GM19324 (cell line): ENCODE measurements around the gene CD207.

Experiments
- ATAC-seq: cut with Tn5 transposase; IDR thresholded peaks from one replicate; pipeline ENCODE4 v1.9.1; 2021; ENCODE audit warnings: mild to moderate bottlenecking, moderate library complexity; ENCODE audit not compliant: unreplicated experiment, low FRiP score

CD207 gene

DNA sequence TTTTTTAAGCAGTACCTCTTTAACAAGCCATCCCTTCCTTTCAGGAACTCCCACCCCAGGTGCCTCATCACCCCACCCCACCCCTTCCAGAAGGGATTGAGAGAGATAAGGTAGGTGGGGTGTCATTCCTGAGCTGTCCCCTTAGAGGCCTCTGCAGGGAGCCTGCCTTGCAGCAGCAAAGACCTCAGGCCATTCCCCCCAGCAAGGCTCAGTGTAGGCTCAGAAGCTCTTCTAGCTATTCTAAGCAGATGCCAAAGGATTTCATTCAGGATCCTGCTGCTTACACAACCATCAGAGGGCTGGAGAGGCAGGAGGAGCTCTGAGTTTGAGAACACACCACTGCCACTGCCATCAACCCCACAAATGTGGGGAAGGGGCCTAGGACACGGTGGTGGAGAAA lies 39.4 kb downstream of the CD207 start:
- ATAC-seq = no peak

DNA sequence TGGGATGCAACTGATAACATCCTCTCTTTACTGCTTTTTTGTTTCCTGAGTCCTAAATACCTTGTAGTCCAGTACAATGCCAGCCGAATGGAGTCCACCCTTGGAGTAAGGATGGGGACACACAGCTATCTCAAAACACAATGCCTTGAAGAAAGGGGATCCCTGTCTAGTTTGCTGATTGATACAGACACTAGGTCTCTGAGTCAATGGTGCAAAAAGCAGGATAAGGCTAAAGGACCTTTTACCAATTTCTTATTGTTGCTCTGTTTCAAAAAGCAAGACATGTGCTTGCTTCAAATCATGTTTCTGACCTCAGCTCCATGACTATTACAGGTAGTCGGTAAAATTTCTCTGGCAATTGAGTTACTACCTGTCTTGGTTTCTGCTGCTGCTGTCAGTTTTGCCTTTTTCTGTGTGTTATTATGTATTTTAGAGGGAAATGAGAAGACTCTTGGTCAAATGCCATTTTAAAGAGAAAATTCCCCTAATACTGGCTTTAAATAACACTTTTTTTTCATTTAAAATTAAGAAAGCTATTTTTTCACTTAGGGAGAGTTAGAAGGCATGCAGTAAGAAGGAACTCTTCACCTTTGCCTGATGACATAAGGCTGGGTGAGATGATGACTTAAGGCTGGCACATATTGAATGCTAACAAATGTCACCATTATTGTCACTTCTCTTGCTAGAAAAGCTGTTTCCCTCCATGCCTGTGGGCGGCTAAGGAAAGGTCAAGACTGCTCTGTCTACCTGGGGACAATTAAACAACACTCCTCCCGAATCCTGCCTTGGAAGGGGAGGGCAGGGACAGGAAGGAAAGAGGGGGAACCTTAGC lies 40.2 kb downstream of the CD207 start:
- no peak for ATAC-seq

DNA sequence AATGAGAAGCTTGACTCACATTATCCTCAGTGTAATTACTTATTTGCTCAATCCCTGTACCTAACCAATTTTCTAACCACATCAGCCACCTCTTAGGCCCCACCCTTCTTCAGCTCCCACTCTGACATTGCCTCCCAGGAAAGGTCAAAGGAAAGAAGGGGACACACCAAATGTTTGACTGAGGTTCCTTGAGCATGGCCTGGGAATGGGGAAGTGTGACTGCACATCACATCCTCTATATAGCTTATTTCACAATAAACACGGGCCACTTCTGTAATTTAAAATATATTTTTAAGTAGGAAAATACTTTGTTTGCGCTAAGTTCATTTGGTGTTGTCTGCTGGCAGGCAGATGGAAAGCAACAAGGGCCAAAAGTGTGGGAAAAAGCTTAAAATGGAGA lies 42.2 kb downstream of the CD207 start:
- no peak for ATAC-seq

DNA sequence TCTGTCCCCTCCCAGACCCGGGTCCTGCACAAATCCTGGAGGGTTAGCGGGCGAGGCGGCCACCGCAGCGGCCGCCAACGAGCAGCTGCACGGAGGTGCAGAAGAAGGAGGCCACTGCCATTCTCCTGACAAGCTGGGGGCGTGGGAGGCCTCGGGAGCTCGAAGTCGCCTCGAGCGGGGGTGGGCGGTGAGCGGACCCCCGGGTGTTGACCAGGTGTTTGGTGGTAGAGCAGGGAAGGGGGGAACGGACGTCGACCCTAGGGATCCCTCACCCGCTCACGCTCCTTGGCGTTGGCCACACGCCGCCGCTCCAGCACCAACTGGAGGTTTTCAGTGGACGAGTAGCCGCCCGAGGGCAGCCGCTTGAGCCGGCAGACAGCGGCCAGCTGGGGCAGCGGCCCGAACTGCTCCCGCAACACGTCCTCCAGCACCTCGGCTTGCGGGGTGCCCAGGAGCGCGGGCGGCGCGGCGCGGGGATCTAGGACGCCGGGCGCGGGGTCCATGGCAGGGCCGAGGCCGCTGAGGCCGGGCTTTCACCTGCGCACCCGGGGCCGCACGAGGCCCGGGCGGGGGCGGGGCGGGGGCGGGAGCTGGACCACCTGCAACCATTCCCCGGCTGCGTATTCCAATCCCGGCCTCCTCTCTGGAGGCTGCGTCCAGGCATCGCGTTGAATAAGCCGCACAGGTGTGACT lies 45.3 kb downstream of the CD207 start, which contains the start of gene FIGLA:
TSS of gene FIGLA (minus strand) at position 508 of the 693 bp plus-strand sequence. CDS start at position 503, 5 bp downstream.
- no peak for ATAC-seq

DNA sequence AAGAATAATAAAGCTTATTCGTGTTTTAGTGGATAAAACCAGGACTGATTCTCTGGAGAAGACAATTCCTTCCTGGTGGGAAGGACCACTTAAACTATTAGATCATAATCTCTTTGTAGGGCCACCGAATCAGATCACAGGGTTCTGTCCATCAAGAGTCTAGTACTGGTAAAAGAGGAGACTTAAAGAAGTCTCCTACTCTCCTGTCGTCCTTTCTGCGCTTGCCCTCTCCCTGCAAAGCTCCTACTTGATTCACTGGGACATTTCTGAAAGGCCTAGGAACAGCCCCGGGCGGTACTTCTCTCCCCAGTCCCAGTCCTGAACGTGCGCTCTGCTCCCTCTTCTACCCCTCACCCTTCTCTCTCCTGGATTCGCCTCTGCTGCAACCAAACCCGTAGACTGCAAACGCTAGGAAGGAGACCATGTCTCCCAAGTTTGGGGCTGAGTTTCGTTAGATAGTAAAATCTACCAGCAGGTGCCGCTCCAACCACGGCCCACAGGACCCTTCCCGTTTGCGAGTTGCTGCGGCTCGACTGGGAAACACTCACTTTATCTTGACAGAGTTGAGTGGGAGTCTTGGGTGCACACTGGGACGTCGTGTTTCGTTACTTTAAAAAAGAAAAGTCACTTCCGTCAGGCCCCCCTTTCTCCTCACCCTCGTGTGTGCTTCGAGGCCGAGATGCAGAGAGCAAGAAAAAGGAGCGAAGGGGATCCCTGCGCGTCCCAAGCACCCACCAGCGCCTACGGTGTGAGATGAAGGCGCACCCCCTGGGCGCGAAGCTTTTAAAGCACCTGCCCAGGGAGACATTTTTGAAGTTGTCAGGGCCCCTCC lies 46.1 kb downstream of the CD207 start:
- no peak for ATAC-seq

DNA sequence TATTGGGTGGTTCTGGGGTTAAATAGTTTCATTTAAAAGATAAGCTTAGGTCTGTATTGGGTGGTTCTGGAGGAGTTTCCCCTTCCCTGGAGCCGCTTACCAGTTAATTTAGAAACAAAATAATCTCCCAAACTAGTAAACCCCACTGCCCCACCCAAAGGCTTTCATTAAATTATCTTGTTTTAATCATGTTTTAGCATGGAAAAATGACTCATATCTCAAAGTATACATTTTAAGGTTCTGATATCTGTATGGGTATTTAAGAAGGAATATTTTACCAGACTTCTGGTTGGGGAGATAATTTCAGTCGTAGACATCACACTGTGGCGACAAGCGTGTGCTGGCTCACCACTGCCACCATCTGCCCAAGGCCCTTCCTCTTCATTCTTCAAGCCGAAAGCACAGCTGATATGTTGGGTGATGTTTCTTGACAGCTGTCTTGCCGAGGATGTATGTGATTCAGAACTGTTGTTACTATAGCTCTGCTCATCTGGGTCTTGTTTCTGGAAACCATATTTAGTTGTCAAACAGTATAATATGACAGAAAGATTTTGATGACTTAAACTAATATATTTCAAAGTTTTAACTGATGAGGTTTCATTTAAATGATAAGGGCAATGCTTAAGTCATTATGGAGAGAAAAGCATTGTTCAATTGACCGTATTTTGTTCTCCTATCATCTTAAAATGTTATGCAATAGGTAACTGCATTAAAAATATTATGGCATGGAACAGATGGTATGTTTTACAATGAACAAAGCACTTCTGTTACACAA lies 50.3 kb downstream of the CD207 start:
- no peak for ATAC-seq

DNA sequence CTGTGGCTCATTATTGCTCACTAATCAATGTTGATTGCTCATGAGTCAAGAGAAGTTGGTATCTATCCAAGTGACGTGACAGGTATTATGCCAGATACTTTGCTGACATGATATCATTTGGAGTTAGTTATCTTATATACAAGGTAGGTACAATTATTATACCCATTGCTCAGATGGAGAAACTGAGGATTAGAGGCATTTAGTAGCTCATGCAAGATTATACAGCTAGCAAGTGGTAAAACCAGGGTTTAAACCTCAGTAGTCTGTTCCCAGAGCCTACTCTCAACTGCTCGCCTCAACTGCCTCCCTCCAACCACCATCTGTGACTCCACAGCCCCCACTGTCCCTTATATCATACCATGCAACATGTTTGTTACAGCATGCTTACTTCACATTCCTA lies 51.3 kb downstream of the CD207 start:
- ATAC-seq = no peak
